NCI-H748 (cell line): Measurements from ENCODE around the gene AKAP13.
"Not testable (repeated sequence)": the region's sequence is repeated elsewhere in the genome, so short reads cannot be mapped to it uniquely, and the experiment has no call there.

Source experiments
- DNase-seq: peaks from one replicate; lab custom pipeline; 2025; ENCODE audit not compliant: unreplicated experiment; lab: John Stamatoyannopoulos, UW

AKAP13 gene, protein sequence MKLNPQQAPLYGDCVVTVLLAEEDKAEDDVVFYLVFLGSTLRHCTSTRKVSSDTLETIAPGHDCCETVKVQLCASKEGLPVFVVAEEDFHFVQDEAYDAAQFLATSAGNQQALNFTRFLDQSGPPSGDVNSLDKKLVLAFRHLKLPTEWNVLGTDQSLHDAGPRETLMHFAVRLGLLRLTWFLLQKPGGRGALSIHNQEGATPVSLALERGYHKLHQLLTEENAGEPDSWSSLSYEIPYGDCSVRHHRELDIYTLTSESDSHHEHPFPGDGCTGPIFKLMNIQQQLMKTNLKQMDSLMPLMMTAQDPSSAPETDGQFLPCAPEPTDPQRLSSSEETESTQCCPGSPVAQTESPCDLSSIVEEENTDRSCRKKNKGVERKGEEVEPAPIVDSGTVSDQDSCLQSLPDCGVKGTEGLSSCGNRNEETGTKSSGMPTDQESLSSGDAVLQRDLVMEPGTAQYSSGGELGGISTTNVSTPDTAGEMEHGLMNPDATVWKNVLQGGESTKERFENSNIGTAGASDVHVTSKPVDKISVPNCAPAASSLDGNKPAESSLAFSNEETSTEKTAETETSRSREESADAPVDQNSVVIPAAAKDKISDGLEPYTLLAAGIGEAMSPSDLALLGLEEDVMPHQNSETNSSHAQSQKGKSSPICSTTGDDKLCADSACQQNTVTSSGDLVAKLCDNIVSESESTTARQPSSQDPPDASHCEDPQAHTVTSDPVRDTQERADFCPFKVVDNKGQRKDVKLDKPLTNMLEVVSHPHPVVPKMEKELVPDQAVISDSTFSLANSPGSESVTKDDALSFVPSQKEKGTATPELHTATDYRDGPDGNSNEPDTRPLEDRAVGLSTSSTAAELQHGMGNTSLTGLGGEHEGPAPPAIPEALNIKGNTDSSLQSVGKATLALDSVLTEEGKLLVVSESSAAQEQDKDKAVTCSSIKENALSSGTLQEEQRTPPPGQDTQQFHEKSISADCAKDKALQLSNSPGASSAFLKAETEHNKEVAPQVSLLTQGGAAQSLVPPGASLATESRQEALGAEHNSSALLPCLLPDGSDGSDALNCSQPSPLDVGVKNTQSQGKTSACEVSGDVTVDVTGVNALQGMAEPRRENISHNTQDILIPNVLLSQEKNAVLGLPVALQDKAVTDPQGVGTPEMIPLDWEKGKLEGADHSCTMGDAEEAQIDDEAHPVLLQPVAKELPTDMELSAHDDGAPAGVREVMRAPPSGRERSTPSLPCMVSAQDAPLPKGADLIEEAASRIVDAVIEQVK (N-terminal part only)

DNA sequence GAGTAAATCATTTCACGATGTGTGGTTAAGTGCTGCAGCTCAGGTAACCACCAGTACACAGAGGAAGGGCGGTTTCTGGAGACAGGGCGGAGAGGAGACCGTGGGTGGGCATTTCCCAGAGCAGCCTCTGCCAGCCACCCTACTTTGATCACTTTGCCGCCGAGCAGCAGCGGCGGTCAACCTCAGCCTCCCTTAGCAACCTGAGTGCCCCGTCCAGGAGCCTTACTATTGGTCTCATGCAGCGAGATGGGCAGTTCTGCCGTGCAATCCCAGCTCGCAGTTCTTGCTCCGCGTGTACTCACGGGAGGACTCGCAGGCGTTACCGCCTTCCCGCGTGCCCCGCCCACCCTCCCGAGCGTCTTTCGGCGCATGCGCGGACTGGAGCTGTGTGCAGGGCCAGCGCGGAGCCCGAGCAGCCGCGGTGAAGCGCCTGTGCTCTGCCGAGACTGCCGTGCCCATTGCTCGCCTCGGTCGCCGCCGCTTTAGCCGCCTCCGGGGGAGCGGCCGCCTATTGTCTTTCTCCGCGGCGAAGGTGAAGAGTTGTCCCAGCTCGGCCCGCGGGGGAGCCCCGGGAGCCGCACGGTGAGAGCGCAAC, at the start of gene AKAP13:
AKAP13 (plus strand) TSS at position 387 of the 595 bp plus-strand sequence. CDS start 105,118 bp downstream, outside the sequence.
- peak; percentile 98 for DNase-seq

GRCh38 chr15:85330901-85331588, 49.4 kb upstream of the AKAP13 start:
- peak; percentile 82 for DNase-seq

DNA sequence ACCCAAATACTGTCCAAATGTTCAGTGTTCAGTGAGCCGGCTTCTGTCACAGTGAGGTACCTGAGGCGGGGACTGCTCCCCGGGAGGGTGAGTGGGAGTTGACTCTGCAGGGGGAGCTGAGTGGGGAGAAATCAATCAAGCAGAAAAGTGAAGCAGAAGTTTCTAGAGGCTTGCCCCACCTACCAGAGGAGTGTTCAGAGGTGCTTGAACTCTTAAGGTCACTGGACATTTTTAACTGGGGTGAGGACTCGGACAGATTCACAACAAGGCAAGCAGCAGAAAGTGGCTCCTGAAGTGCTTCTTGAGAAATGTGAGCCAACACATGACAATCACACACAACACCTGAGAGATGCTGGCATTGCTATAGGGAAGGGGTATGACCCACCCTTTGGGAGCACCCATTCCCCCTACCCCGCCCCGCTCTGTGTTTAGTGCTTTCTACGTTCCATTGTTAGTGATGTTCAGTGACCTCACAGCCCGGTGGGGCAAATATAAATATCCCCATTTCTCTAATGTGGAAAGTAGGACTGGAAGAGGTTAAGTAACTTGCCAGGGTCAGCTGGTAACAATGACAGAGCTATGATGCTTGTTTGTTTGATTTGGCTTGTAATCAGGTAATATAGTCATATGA, 48.6 kb upstream of the AKAP13 start:
- DNase-seq: no peak

DNA sequence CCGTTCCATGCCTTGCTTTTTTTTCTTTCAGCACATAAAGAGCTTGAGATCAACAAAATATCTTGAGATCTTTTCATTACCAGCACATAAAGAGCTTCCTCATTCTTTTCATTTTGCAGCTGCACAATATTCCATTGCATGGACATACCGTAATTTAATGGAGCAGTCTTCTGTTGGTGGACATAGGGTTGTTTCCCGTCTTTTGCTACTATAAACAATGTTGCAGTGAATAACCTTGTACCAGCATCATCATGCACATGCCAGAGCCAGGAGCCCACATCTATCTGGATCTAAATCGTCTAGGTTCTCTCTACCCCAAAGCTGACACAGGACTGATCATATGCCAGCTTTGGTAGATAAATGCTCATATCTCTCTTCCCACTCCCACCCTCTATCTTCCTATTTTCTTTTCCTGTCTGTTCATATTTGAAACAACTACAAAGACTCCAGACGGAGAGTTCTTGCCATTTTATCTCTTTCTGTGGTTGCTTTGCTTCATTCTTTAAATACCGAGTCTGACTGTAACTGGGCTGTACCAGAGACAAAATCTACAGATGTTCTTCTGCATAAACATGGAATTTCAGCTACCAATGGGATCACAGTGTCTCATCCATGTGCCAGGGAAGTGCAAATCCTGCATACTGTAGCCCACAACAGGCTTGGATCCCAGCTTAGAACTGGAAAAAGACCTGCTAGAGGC, 47.1 kb upstream of the AKAP13 start:
- DNase-seq: no peak

DNA sequence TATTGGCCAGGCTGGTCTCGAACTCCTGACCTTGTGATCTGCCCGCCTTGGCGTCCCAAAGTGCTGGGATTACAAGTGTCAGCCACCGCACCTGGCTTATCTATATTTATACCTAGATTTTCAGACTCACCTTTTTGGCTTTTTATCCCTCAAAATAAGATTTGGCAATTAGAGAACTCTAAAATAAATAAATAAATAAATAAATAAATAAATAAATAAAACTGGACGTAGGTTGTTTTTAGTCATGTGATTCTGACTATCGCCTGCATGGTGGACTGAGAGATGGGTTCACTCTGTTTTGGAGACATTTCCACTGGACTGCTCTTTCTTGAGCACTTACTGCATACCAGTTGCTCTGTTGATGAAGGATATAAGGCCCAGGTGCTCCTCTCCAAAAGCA, 46.2 kb upstream of the AKAP13 start:
- no peak for DNase-seq

DNA sequence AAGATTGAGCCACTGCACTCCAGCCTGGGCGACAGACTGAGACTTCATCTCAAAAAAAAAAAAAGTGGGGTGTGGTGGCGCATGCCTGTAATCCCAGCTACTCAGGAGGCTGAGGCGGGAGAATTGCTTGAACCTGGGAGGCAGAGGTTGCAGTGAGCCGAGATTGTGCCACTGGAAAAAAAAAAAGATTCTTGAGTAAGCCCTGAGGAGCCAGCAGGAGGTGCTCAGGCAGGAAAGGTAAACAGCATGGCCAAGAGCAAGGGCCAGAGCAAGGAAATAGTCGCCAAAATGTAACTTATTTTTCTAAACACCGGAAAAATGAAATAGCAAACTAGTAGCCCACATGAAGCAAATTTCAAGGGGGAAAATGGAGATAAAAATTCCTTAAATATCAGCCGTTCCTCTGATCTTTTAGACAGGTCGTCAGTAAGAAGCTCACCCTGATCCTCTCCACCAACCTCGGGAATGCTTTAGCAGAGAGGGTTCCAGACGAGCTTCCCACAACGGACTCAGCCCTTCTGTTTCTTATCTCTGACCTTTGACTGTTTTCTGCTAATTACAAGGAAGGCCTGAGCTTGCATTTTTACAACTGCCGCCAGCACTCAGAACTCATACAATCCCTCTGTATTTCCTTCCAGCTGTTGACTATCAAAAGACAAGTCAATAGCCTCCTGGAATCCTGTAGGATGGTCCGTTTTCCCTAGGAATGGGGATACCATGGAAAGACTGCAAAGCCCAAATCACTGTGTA, 45.0 kb upstream of the AKAP13 start:
- DNase-seq: no peak

DNA sequence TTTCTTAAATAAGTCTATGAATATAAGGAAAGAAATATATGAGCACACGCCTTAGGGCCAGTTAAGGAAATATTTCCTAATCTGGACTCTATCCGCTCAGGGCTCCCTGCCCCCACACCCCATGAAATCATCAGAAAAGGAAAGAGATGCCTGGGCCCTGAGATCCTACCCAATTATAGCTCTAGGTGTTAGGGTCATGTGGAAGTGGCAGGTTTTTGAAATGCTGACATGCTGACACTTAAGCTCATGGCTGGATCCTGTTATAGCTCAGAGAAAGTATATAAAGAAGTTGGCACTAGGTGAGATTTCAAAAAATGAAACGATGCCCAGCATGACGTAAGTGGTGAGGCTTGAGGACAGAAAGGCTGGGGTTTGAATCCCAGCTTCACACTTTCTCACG, 43.5 kb upstream of the AKAP13 start:
- no peak for DNase-seq

- no peak for DNase-seq
These were observed 42.9 kb upstream of the AKAP13 start for GRCh38 chr15:85337425-85338074.

DNA sequence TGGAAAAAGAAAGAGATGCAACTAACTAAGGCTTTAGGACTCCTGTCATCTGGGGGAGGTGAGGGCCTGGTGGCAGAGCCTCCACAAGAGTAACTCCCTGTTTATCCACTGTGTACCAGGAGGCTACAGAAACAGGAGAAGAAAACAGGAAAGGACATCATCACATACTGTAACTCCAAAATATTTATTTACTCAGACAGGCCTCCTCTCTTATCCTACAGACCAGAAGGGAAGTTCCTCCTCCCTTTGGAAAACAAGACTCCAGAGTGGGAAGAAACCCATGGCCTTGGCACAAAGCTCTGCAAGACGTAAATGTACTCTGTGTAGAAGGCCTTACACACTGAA, 40.1 kb upstream of the AKAP13 start:
- DNase-seq: no peak

- DNase-seq: no peak
These were observed 39.6 kb upstream of the AKAP13 start for GRCh38 chr15:85340852-85341251.

GRCh38 chr15:85342163-85342562, 38.2 kb upstream of the AKAP13 start:
- peak; percentile 28 for DNase-seq

DNA sequence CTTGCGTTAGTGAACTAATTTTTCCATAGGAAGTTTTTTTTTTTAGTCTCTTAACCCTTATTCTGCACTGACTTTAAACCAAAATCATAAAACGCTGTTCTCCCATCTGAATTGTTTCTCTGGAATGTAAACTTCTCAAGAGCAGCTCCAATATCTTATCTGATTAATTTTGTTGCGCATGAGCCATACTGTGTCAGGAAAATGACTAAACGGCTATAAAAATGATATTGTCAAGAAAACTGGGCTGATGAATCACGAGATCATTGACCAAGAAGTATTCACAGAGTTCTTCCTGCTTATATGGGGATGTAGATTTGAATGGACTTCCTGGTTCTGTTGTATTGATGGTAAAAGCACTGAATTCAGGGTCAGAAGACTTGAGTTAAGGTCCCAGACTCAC, 37.0 kb upstream of the AKAP13 start:
- DNase-seq: not testable (repeated sequence)

GRCh38 chr15:85344241-85344640, 36.2 kb upstream of the AKAP13 start:
- DNase-seq: not testable (repeated sequence)

- not testable (repeated sequence) for DNase-seq
These were observed 35.7 kb upstream of the AKAP13 start for GRCh38 chr15:85344653-85345114.

DNA sequence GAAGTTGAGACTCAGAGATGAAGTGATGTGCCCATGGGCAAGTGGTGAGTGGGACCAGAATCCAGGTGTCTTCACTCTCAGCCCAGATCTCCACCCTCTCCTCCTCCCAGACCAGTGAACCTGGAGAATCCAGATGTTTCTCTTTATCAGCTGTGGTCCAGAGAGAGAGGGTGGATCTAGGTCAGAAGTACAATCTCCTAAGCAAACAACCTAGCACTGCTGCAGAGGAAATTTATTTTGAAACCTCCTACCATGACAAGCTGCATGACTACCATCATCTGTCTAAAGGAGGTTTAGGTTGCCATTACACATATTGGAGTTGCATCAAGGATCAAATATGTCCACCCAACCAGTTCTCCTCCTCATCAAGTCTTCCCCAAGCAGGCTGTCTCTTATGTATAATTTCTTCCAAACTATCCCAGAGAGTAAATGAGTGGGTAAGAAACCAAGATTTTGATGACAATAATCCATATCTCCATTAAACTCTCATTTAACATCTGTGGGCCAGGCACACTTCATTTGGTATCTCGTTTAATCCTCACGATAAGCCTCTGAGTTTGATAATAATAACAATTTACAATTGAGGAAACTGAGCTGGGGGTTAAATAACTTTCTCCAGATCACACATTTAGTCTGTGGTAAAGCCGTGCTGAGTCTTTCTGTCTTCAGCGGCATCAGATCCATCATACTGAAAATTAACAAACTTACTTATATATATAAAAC, 35.0 kb upstream of the AKAP13 start:
- DNase-seq: not testable (repeated sequence)

DNA sequence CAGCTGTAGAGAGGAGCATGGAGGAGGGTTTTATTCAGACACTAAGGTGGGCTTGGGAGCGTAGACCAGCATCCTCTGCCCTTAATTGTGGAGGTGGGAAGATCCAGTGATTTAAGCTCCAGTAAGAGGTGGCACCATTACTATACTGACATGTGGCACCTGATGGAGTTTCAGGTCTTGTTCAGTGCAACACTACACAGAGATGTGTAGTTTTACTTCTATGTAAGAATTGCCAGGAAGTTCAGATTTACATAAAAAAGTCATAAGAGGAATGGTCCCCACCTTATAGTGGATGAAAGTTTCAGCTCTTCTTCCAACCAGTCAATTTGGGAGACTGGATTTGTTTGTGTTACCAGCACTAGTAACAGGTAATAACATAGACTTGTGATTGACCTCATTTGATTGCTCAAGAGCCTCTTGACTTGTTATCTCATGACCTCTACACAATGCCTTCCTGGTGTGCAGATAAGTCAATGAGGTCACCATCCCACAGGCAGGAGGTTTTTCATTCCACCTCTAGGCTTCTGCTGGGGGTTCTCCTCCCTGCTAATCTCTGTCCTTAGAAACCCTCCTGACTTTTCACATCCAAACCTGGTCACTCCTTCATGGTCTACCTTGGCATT, 33.8 kb upstream of the AKAP13 start:
- peak; percentile 54 for DNase-seq
